Measurements from ENCODE around the gene KCNMB2.
"Not testable (repeated sequence)": the region's sequence is repeated elsewhere in the genome, so short reads cannot be mapped to it uniquely, and the experiment has no call there.

Gene KCNMB2

DNA sequence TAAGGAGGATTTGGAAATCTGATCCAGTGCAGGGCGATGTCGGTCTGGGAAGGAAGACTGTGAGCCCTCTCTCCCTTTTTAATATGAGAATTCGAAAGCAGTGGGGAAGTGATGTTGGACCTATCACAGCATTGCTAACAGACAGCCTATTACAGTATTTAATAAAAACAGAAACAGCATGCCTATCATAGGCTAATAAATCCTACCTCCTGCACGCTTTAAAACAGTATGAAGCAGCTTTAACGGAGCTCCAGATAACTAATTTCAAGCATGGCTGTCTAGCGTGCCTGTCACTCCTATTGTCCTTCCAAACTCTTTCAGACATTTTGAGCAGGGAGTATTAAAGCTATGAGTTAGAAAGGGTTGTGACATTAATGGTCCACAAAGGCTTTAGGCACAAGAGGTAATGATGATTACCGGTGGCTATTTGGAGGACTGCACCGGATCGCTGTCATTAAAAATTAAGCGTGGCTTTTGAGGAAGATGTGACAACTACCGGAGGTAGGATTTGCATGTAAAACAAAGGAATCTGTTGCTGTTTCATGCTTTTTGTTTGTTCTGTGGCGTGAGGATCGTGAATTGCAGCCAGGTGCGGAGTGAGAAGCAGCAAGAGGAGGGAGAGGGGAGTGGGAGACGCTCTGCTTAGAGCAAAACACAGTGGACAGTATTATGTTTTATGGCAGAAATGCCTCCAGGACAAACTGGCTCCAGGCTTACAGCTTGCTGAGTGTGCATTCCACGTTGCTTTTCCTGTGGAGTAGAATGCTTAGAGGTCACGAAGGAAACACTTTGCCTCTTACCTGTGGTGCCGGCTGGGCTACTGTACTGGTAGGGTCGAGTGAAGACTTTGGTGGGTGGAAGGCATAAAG, at the start of gene KCNMB2:
Gene KCNMB2, plus strand, starts transcription at position 226 of the 869 bp plus-strand sequence.
- no peak for DNase-seq

GRCh38 chr3:178486903-178487302, 49.3 kb upstream of the KCNMB2 start:
- DNase-seq, result no peak

DNA sequence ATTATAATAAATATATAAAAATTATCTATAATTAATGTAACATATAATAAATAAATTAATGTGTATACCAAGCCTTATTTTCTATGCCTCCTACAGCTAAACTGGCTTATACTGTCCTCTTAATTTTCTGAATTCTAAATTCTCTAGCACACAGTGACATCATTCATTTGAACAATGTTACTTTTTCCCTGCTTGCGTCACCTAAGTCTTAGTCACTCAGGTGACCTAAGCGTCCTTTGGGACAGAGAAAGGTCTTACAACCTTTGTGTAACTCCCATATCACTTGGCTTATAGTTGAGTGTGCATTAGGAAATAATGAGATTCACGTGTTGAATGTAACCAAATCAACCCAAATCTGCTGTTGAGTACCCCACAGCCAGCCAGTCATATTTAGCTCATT, 48.5 kb upstream of the KCNMB2 start:
- DNase-seq, result no peak

- DNase-seq, result no peak
These were observed 44.5 kb upstream of the KCNMB2 start for GRCh38 chr3:178491751-178492150.

GRCh38 chr3:178492491-178492890, 43.7 kb upstream of the KCNMB2 start:
- no peak for DNase-seq

DNA sequence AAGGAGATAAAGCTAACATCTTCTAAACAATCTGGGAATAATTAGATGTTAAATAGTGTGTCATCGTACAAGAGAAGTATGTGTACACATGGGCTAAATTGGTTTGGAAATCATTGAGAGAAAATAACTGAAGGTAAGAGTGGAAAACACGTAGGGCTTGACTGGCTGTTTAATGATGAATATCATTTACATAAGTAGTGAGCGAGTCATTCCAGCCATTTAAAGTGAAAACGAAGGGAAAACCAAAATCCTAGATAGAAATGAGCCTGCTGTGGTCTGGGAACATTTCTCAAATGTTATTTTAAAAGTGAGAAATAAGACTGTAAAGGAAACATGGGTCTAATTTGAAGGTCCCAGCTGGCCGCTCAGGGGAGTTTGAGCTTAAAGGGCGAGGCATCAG, 41.9 kb upstream of the KCNMB2 start:
- no peak for DNase-seq

DNA sequence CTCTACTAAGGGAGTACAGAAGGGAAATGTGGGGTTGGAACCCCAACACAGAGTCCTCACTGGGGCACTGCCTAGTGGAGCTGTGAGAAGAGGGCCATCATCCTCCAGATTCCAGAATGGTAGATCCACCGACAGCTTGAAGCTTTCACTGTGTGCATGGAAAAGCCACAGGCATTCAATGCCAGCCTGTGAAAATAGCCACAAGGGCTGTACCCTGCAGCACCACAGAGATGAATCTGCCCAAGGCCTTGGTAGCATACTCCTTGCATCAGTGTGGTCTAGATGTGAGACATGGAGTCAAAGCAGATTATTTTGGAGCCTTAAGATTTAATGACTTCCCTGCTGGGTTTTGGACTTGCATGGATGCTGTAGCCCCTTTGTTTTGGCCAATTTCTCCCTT, 39.3 kb upstream of the KCNMB2 start:
- DNase-seq, result no peak

- no peak for DNase-seq
These were observed 37.4 kb upstream of the KCNMB2 start for GRCh38 chr3:178498871-178499270.

DNA sequence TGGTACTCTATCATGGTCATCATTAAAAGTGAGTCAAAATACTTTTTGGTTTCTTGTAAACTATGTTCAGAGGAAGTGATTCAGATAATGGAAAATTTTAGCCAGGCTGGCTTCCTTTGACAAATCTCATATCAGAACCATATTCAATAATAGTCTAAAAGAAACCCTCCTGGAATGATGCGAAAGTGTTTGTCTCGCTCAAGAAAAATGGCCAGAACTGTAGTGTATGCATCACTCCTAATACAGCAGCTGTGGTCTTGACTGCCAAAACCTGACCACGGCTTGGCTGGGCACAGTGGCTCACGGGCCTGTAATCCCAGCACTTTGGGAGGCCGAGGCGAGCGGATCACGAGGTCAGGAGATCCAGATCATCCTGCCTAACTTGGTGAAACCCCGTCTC, 35.6 kb upstream of the KCNMB2 start:
- DNase-seq, result no peak

DNA sequence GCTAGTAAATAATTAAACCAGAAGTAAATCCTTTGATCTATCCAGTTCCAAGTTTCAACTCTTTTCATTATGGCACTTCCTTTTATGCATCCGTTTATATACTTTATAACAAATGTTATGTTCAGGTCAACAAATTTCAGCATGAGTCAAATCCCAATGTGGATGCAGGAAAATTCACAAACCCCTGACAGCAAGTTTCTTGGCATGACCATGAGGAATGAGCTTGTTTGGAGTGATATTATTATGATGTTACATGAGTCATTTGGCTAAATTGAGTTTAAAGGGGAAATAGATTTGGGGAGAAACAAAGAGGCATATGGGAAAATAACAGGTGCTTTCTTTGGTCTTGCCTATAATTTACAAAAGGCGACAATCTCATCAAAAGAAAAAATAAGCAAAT, 32.1 kb upstream of the KCNMB2 start:
- no peak for DNase-seq

DNA sequence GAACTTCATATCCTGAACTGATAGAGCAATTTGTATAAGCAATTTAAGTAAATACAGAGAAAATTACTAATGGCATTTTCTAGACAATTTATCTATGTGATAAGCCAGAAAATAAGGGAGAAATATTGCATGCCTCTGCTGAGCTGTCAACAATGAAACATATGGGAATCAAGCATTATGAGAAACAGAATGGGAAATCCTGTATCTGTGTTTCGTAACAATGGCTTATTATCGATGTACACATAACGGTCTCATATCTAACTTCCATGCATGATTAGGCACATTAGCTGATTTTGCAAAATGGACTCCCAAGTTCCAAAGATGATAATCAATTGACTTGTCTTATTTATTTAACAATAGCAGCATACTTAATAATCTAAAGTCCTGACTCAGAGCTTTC, 30.4 kb upstream of the KCNMB2 start:
- DNase-seq, result no peak

- DNase-seq, result no peak
These were observed 28.5 kb upstream of the KCNMB2 start for GRCh38 chr3:178507507-178508442.

DNA sequence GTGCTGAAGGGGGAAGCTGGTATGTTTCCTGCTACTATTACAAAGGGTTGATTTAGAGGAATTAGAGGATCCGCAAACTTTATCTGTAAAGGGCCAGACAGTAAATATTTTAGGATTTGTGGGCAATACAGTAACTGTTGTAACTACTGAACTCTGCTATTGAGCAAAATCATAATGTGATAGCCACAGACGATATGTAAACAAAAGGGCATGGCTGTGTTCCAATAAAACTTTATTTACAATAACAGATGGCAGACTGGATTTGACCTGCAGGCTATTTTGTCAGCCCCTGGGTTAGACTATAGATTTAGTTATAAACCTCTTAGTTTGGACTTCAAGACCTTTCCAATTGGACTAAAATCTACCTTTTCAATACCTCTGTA, 27.8 kb upstream of the KCNMB2 start:
- no peak for DNase-seq

GRCh38 chr3:178510496-178510895, 25.7 kb upstream of the KCNMB2 start:
- DNase-seq, result no peak

GRCh38 chr3:178512647-178513046, 23.6 kb upstream of the KCNMB2 start:
- DNase-seq, result no peak

DNA sequence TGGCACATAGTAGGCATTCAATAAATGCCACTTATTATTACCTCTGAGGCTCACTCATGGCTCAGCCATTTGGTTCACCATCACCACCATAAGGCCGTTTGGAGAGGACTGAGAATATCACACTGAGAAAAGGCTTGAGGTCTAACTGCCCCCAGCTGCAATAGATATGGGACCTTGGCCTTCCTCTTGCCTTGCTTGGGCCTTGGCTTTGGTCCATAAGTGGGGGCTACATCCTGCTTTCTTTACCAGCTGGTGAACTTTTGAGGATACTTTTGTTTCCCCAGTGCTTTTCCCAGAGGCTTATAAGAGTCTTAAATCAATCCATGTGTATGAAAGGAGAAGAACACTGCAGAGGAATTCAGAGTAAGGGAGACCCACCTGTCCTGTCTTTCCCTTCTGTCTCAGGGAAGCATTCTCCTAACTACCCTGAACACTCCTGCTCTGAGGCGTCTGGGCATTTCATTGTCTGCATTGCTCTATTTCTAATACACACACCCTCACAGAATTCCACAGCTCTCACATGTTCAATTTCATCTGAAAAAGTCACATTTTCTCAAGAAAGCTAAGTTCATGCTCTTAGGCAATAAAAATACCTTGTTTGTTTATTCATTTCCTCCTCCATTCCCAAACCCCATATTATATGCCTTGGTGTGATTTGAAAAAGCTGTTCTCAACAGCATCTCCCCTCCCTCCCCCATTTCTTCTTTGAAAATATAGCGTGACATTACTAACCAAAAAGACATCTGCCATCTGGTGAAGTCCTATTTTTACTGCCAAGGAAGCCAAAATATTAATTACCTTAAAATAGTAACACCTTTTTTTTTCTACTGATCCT, 22.5 kb upstream of the KCNMB2 start:
- DNase-seq, result no peak

- no peak for DNase-seq
These were observed 21.8 kb upstream of the KCNMB2 start for GRCh38 chr3:178514401-178514800.

GRCh38 chr3:178515076-178515744, 21.0 kb upstream of the KCNMB2 start:
- DNase-seq, result not testable (repeated sequence)

DNA sequence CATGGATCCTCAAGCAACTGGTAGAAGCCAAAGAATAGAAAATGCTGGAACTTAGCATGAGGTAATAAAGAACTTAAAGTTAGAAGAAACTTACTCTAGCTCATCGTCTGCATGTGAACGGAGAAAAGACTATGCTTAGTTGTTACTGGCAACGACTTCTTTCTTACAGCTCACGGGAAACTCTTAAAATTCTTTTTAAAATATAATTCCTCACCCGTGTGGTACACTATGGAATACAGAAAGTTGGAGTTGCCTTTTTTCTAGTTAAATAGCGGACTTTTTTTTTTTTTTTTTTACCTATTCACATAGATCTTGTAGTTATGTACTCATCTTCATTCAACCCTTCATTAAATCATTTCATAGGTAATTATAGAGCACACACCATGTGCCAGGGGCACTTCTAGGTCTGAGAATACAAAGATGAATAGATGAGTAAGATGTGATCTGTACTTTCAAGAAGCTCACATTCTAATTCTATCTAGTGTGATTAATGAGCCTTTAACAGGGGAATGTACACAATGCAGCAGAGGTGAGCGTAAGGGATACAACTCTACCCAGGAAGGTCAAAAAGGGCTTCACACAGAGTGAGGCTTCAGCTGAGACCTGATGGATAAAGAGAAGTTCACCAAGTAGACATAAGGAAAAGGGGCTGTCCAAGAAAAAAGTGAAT, 18.4 kb upstream of the KCNMB2 start:
- no peak for DNase-seq

- no peak for DNase-seq
These were observed 17.4 kb upstream of the KCNMB2 start for GRCh38 chr3:178518660-178519396.

DNA sequence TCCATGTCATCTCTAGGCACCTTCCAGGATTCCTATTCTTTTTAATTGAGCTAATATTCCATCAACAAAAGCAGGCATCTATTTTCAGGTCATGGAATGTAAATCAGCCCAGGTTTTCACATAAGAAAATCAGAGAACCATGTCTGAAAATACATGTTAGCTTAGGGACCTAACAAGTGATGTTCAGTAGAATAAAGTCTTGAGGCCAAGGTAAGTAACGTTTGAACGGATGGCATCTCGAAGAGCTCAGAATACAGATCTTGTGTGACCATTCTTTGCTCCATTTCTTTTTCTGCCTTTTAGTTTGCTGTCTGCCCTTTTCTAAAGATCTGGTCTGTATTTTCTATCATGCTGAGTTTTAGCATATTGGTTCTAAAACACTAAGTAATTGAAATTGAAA, 16.5 kb upstream of the KCNMB2 start:
- no peak for DNase-seq
